ENCODE results near the gene EYA2. TPM values are rescaled to one million over a fixed set of nuclear protein-coding genes. Genes with fewer than 3 reads are reported as not detected.

EYA2 gene
- total and polyA plus RNA-seq, 4 donors: 1.6 to 4.4 (median 2.1) TPM

DNA sequence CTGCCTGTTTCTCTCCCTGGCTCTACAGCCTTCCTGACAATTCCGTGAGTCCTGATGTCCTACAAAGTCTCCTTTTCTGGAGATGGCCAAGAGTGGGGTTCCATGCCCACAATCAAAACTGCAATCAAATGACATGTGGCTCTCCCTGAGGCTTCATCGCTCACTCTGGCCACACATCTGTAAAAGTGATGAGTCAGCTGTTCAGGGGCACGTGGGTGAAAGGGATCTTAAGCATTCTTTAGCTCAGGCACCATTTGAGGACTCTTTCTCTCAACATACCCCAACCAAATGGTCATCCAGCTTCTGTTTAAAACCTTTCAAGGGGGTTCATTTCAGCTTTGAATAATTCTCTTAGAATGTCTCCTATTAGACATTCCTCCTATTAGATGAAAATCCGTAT lies 42.3 kb upstream of the EYA2 start:
- TF ChIP-seq, protein P1, sequence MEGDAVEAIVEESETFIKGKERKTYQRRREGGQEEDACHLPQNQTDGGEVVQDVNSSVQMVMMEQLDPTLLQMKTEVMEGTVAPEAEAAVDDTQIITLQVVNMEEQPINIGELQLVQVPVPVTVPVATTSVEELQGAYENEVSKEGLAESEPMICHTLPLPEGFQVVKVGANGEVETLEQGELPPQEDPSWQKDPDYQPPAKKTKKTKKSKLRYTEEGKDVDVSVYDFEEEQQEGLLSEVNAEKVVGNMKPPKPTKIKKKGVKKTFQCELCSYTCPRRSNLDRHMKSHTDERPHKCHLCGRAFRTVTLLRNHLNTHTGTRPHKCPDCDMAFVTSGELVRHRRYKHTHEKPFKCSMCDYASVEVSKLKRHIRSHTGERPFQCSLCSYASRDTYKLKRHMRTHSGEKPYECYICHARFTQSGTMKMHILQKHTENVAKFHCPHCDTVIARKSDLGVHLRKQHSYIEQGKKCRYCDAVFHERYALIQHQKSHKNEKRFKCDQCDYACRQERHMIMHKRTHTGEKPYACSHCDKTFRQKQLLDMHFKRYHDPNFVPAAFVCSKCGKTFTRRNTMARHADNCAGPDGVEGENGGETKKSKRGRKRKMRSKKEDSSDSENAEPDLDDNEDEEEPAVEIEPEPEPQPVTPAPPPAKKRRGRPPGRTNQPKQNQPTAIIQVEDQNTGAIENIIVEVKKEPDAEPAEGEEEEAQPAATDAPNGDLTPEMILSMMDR (IDR thresholded peaks at IDR 0.05; ENCODE audit: control extremely low read depth, extremely low read depth): no peak
- DNase-seq (no peak), ATAC-seq (ENCODE audit: insufficient read depth, low FRiP score) (no peak)
- 64 to 78% methylated on average over 4 of the region's 4 CpGs for WGBS, 2 donors
- H3K4me1 ChIP-seq (ENCODE audit: control insufficient read depth in 5 of 5, insufficient read depth in 5 of 5, low read length in 5 of 5): peaks cover 0 to 6% (median 0%) of the 10 kb centered on the region in 5 donors
- no peaks in the 10 kb centered on the region for H3K36me3 ChIP-seq (ENCODE audit: control insufficient read depth in 4 of 4, insufficient read depth in 4 of 4, low read length in 4 of 4)
- no peaks in the 10 kb centered on the region for H3K27me3 ChIP-seq (ENCODE audit: control insufficient read depth in 3 of 3, insufficient read depth in 3 of 3, low read length in 2 of 3)
- H3K4me3 ChIP-seq: no peak overlapping the region
- H3K9ac ChIP-seq (ENCODE audit: insufficient read depth in 1 of 2, low read length in 2 of 2): no peak overlapping the region
- H3K27ac ChIP-seq (ENCODE audit: low read depth in 1 of 2, low read length in 1 of 2): no peak overlapping the region
- peaks cover 0 to 2% (median 0%) of the 10 kb centered on the region in 4 donors for H3K9me3 ChIP-seq (ENCODE audit: control insufficient read depth in 4 of 4, insufficient read depth in 3 of 4, low read length in 3 of 4)

GRCh38 chr20:46853926-46854325 lies 40.7 kb upstream of the EYA2 start:
- H3K36me3 ChIP-seq (ENCODE audit: control insufficient read depth in 4 of 4, insufficient read depth in 4 of 4, low read length in 4 of 4): no peaks in the 10 kb centered on the region
- WGBS, 2 donors: 91 to 92% methylated on average over 10 of the region's 10 CpGs
- no peak for ATAC-seq (ENCODE audit: insufficient read depth, low FRiP score)
- no peak overlapping the region for H3K4me3 ChIP-seq
- no peak overlapping the region for H3K27ac ChIP-seq (ENCODE audit: low read depth in 1 of 2, low read length in 1 of 2)
- H3K9me3 ChIP-seq (ENCODE audit: control insufficient read depth in 4 of 4, insufficient read depth in 3 of 4, low read length in 3 of 4): no peaks in the 10 kb centered on the region
- TF ChIP-seq, protein P1 (IDR thresholded peaks at IDR 0.05; ENCODE audit: control extremely low read depth, extremely low read depth): no peak
- no peak overlapping the region for H3K9ac ChIP-seq (ENCODE audit: insufficient read depth in 1 of 2, low read length in 2 of 2)
- DNase-seq: no peak
- H3K27me3 ChIP-seq (ENCODE audit: control insufficient read depth in 3 of 3, insufficient read depth in 3 of 3, low read length in 2 of 3): no peaks in the 10 kb centered on the region
- H3K4me1 ChIP-seq (ENCODE audit: control insufficient read depth in 5 of 5, insufficient read depth in 5 of 5, low read length in 5 of 5): peaks cover 0 to 6% (median 0%) of the 10 kb centered on the region in 5 donors

- DNase-seq: peak in 2 of 3 donors; percentile 47 to 52
- no peaks in the 10 kb centered on the region for H3K36me3 ChIP-seq (ENCODE audit: control insufficient read depth in 4 of 4, insufficient read depth in 4 of 4, low read length in 4 of 4)
- H3K4me1 ChIP-seq (ENCODE audit: control insufficient read depth in 5 of 5, insufficient read depth in 5 of 5, low read length in 5 of 5): peaks cover 0 to 6% (median 0%) of the 10 kb centered on the region in 5 donors
- no peak overlapping the region for H3K9ac ChIP-seq (ENCODE audit: insufficient read depth in 1 of 2, low read length in 2 of 2)
- no peak for ATAC-seq (ENCODE audit: insufficient read depth, low FRiP score)
- no peak overlapping the region for H3K27ac ChIP-seq (ENCODE audit: low read depth in 1 of 2, low read length in 1 of 2)
- TF ChIP-seq, protein P1 (IDR thresholded peaks at IDR 0.05; ENCODE audit: control extremely low read depth, extremely low read depth): no peak
- H3K4me3 ChIP-seq: no peak overlapping the region
- 65% methylated on average over 6 of the region's 6 CpGs for WGBS, 2 donors
- H3K9me3 ChIP-seq (ENCODE audit: control insufficient read depth in 4 of 4, insufficient read depth in 3 of 4, low read length in 3 of 4): peaks cover 0 to 2% (median 0%) of the 10 kb centered on the region in 4 donors
- no peaks in the 10 kb centered on the region for H3K27me3 ChIP-seq (ENCODE audit: control insufficient read depth in 3 of 3, insufficient read depth in 3 of 3, low read length in 2 of 3)
Measured at GRCh38 chr20:46857061-46857831, 37.4 kb upstream of the EYA2 start.
